ENCODE data around the gene SYTL1. TPM values are rescaled to one million over a fixed set of nuclear protein-coding genes. Genes with fewer than 3 reads are reported as not detected.

The SYTL1 gene
- total and polyA plus RNA-seq, 9 of the 15 experiments (the other 6 are each of a cell fraction or from before 2014, with no cell fraction given): 0.04 to 9.3 (median 1.7) TPM

GRCh38 chr1:27388337-27389005 is 46.6 kb downstream of the SYTL1 start (continued):
- TF ChIP-seq PKNOX1 (IDR thresholded peaks at IDR 0.05): peak; percentile 38; the same call in 1 of the 2 replicates
- TF ChIP-seq ZEB2 (IDR thresholded peaks at IDR 0.05): peak; percentile 83

GRCh38 chr1:27391511-27392095 is 49.8 kb downstream of the SYTL1 start:
- H3K27me3 ChIP-seq (ENCODE audit: control insufficient read depth in 2 of 2, insufficient read depth in 2 of 2, low read length in 2 of 2): no peaks in the 10 kb centered on the region
- H4K20me1 ChIP-seq (replicated peaks; ENCODE audit: control insufficient read depth, insufficient read depth, low read length): no peaks in the 10 kb centered on the region
- H3K4me3 ChIP-seq: peak overlapping the region; percentile 96
- 37% methylated on average over 13 of the region's 13 CpGs for WGBS (ENCODE audit: insufficient coverage, low coverage, missing lambda C conversion rate)
- H3K9me3 ChIP-seq (replicated peaks; ENCODE audit: control insufficient read depth, insufficient read depth, low read depth, low read length): no peaks in the 10 kb centered on the region
- POLR2A ChIA-PET: interaction anchor here (0.6 to 2.1 kb wide), 6 partner anchors 8 to 172 kb away, joined by 3 to 9 read pairs (median 3); no protein-coding TSS in a partner anchor
- peaks cover 12% of the 10 kb centered on the region for H3K79me2 ChIP-seq (ENCODE audit: control insufficient read depth, insufficient read depth, low read length)
- peak overlapping the region; percentile 82 for H3K4me2 ChIP-seq (ENCODE audit: insufficient read depth, low read length)
- peak overlapping the region; percentile 85 to 88 for H3K9ac ChIP-seq (ENCODE audit: insufficient read depth in 1 of 2, low read depth in 2 of 2, low read length in 2 of 2)
- ATAC-seq: no peak
- peak overlapping the region; percentile 88 for H3K27ac ChIP-seq (ENCODE audit: extremely low read depth, low read depth, low read length)
- CTCF ChIA-PET (ENCODE audit: low intra/inter-chr PET ratio): interaction anchor here (0.7 to 1.1 kb wide), 3 partner anchors 26 to 90 kb away, joined by 4 to 5 read pairs (median 5); no protein-coding TSS in a partner anchor
- DNase-seq (ENCODE audit: extremely low read depth in 1 of 4, low spot score in 3 of 4): peak; percentile 54 to 64 (median 57)
- BruUV-seq (replicated peaks): TSS peak; percentile 76
- H3K36me3 ChIP-seq (ENCODE audit: control insufficient read depth, insufficient read depth, low read length): peaks cover 9% of the 10 kb centered on the region; the same call in 1 of the 3 replicates
- H2AFZ ChIP-seq (ENCODE audit: low read depth, low read length): peak overlapping the region; percentile 95
- intact Hi-C loops (cut with micrococcal nuclease) (loop anchor here (1.0 to 5.0 kb wide), 4 partner anchors 34 to 271 kb away; no protein-coding TSS in a partner anchor), in situ Hi-C loops (cut with MboI) (loop anchor here (5.0 kb wide), 2 partner anchors 271 to 289 kb away; no protein-coding TSS in a partner anchor)
- peaks cover 8 to 44% of the 10 kb centered on the region in 2 experiments for H3K4me1 ChIP-seq (replicated peaks in 1 of 2; ENCODE audit: control insufficient read depth in 2 of 2, insufficient read depth in 2 of 2, low read length in 2 of 2)
- H3K9me1 ChIP-seq (ENCODE audit: control insufficient read depth, insufficient read depth, low read length): no peaks in the 10 kb centered on the region
- no peak for FAIRE-seq
- TF ChIP-seq JUND (IDR thresholded peaks at IDR 0.05; ENCODE audit: borderline replicate concordance, low read depth, low read length): peak; percentile 88
- peak; percentile 72 for TF ChIP-seq JUND (tag; IDR thresholded peaks at IDR 0.05; ENCODE audit: borderline replicate concordance, low read depth, low read length)
- TF ChIP-seq ZNF507 (tag; conservative IDR thresholded peaks at IDR 0.05): no peak
- TF ChIP-seq SRF (CRISPR knock-in tag; IDR thresholded peaks at IDR 0.05): no peak
- no peak for TF ChIP-seq NCOA1 (IDR thresholded peaks at IDR 0.05; ENCODE audit: low read depth)
- TF ChIP-seq ARNT (IDR thresholded peaks at IDR 0.05): no peak
- TF ChIP-seq, protein P1, sequence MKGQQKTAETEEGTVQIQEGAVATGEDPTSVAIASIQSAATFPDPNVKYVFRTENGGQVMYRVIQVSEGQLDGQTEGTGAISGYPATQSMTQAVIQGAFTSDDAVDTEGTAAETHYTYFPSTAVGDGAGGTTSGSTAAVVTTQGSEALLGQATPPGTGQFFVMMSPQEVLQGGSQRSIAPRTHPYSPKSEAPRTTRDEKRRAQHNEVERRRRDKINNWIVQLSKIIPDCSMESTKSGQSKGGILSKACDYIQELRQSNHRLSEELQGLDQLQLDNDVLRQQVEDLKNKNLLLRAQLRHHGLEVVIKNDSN (CRISPR knock-in tag; IDR thresholded peaks at IDR 0.05): peak; percentile 66
- TF ChIP-seq TOE1 (IDR thresholded peaks at IDR 0.05; ENCODE audit: borderline replicate concordance): peak; percentile 37; the same call in 1 of the 2 replicates
- no peak for TF ChIP-seq TOE1 (CRISPR knock-in tag; IDR thresholded peaks at IDR 0.05; ENCODE audit: borderline replicate concordance, low read depth)
- TF ChIP-seq PPARD (CRISPR knock-in tag; IDR thresholded peaks at IDR 0.05): no peak
- no peak for TF ChIP-seq NR4A1 (CRISPR knock-in tag; IDR thresholded peaks at IDR 0.05)
- TF ChIP-seq NR4A1 (tag; IDR thresholded peaks at IDR 0.05): no peak

Data from K562 (cell line).